Sigmoid colon (tissue), 7 donors: Measurements from ENCODE around the gene KCTD1. TPM values are rescaled to one million over a fixed set of nuclear protein-coding genes. Genes with fewer than 3 reads are reported as not detected.

ENCODE experiments used
- DNase-seq: peaks from one replicate; pipeline ENCODE4 v3.0.0-alpha.2; 2019
- H3K27ac ChIP-seq, 4 donors: fragments of 200-600 bp; sonication (generic); one replicate each; pipeline ENCODE4 v1.5.1; 2016 to 2019; ENCODE audit warnings: mild to moderate bottlenecking in 1 of 4
- H3K27me3 ChIP-seq, 3 donors: fragments of 200-600 bp; sonication (generic); one replicate each; pipeline ENCODE4 v1.5.1; 2019; ENCODE audit warnings: mild to moderate bottlenecking in 1 of 3
- H3K36me3 ChIP-seq, 4 donors: fragments of 200-600 bp; sonication (generic); one replicate each; pipeline ENCODE4 v1.5.1; 2016 to 2019
- H3K4me1 ChIP-seq, 4 donors: fragments of 200-600 bp; sonication (generic); one replicate each; pipeline ENCODE4 v1.5.1; 2017 to 2019
- H3K4me3 ChIP-seq, 4 donors: fragments of 200-600 bp; sonication (generic); one replicate each; pipeline ENCODE4 v1.5.1; 2017 to 2019; ENCODE audit warnings: mild to moderate bottlenecking in 2 of 4, moderate library complexity in 1 of 4
- H3K9me3 ChIP-seq, 4 donors: fragments of 200-600 bp in 3 of 4; sonication (generic) in 3 of 4; one replicate each; pipeline versions ENCODE4 v1.5.1 to v1.6.1; 2013 to 2019
- CTCF ChIP-seq, 4 experiments: fragments of 450-650 bp in 3 of 4; fragments of 200-600 bp in 1 of 4; IDR thresholded peaks; one replicate each; pipeline ENCODE4 v1.5.1; 2016 to 2019; ENCODE audit warnings: antibody characterized with exemption in 4 of 4, mild to moderate bottlenecking in 3 of 4, moderate library complexity in 2 of 4
- EP300 ChIP-seq, 4 donors: sonication (generic); formaldehyde crosslinking; IDR thresholded peaks; one replicate each; pipeline ENCODE4 v1.6.1; 2017; ENCODE audit warnings: antibody characterized with exemption in 4 of 4
- POLR2A ChIP-seq, 2 donors: fragments of 450-650 bp; IDR thresholded peaks; one replicate each; pipeline ENCODE4 v1.6.1; 2016; ENCODE audit warnings: antibody characterized with exemption in 2 of 2, mild to moderate bottlenecking in 2 of 2, moderate library complexity in 2 of 2
- POLR2AphosphoS5 ChIP-seq, 4 donors: sonication (generic); formaldehyde crosslinking; IDR thresholded peaks; one replicate each; pipeline ENCODE4 v1.6.1; 2017; ENCODE audit warnings: antibody characterized with exemption in 4 of 4
- WGBS, 2 donors: extraction: QIAGEN DNeasy Blood & Tissue Kit; methylation state at CpG; one replicate each; pipeline ENCODE4 v1.1.7; 2013; 5-methylcytosine and 5-hydroxymethylcytosine counted together
- intact Hi-C: fragments of 100-400 bp; cut with DNase I; formaldehyde crosslinking; loops from one replicate; pipeline ENCODE4 v1.15.1; 2023
- polyA plus RNA-seq, 3 donors: library from polyadenylated mRNA; stranded (reverse); fragments of 200-250 nt; gene quantifications; one replicate each; pipeline ENCODE4 v1.2.3, GENCODE V29; 2013
- total RNA-seq, 4 donors: library from RNA; depleted of rRNA; stranded (reverse); fragments of >200 nt; gene quantifications; one replicate each; pipeline ENCODE4 v1.1.0, GENCODE V29; 2016
- donor health status: healthy with polysubstance abuse.
- donor health status: Bipolar disorder and iron deficiency.
- donor health status: healthy.

KCTD1 gene
- total and polyA plus RNA-seq, 7 donors: 3.4 to 22.4 (median 10.9) TPM

GRCh38 chr18:26476697-26477096 lies 71.7 kb downstream of the KCTD1 start:
- H3K27me3 ChIP-seq: no peaks in the 10 kb centered on the region
- H3K4me3 ChIP-seq: no peak overlapping the region
- H3K9me3 ChIP-seq: no peaks in the 10 kb centered on the region
- 95% methylated on average over 8 of the region's 8 CpGs for WGBS, 2 donors
- peaks cover 0 to 18% (median 11%) of the 10 kb centered on the region in 4 donors for H3K4me1 ChIP-seq
- peaks cover 0 to 29% (median 0%) of the 10 kb centered on the region in 4 donors for H3K36me3 ChIP-seq
- TF ChIP-seq CTCF (IDR thresholded peaks at IDR 0.05): no peak
- TF ChIP-seq EP300 (IDR thresholded peaks at IDR 0.05): no peak
- no peak for TF ChIP-seq POLR2AphosphoS5 (IDR thresholded peaks at IDR 0.05)
- TF ChIP-seq POLR2A (IDR thresholded peaks at IDR 0.05): no peak
- intact Hi-C loops: no loop called here
- DNase-seq: no peak
- no peak overlapping the region for H3K27ac ChIP-seq

DNA sequence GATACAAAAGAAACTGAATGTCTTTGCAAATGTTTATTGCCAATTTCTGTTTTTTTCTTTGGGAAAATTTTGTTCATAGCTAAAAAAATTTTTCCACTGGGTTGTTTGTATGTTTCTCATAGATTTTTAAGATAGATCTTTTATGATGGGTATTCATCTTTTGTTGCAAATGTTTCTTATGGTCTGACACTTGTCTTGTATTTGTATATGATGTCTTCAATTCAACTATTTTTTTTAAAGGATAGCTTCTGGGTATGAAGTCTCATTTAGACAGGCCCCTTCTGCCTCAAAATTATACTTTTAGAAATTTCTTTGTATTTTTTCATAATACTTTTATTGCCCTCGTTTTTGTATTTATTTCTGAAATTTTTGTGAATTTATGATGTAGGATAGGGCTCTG lies 73.8 kb downstream of the KCTD1 start:
- no peak for DNase-seq
- Histone ChIP-seq H3K36me3 (peaks cover 0 to 31% (median 0%) of the 10 kb centered on the region in 4 donors), H3K4me1 (peaks cover 0 to 9% (median 8%) of the 10 kb centered on the region in 4 donors), H3K27me3 (no peaks in the 10 kb centered on the region), H3K4me3 (no peak overlapping the region), H3K9me3 (no peaks in the 10 kb centered on the region), H3K27ac (no peak overlapping the region)
- 84 to 86% methylated on average over 1 of the region's 1 CpG for WGBS, 2 donors
- TF ChIP-seq EP300 (IDR thresholded peaks at IDR 0.05): no peak
- no peak for TF ChIP-seq POLR2A (IDR thresholded peaks at IDR 0.05)
- intact Hi-C loops: no loop called here

DNA sequence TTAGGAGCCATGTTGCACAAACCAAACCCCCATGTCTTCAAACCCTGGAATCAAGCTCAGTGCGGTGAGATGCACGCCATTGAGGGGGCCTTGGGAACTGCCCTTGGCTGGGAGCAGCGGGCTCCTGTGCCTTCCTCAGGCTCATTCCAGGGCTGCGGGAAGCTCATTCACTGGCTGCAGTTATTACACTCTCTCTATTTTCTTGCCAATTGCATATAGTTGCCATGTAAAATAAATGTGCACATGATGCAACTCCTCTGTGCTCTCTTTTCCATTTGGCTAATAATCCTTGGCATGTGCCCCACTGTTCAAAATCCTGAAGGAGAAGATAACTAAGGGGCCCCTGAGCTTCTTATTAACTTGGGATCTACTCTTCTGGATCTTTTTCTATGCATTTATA lies 74.7 kb downstream of the KCTD1 start:
- intact Hi-C loops: no loop called here
- Histone ChIP-seq H3K4me3 (no peak overlapping the region), H3K27ac (no peak overlapping the region), H3K9me3 (no peaks in the 10 kb centered on the region), H3K36me3 (peaks cover 0 to 31% (median 0%) of the 10 kb centered on the region in 4 donors), H3K27me3 (no peaks in the 10 kb centered on the region), H3K4me1 (peaks cover 0 to under 1% (median 0%) of the 10 kb centered on the region in 4 donors)
- no peak for DNase-seq
- no peak for TF ChIP-seq POLR2A (IDR thresholded peaks at IDR 0.05)
- no peak for TF ChIP-seq CTCF (IDR thresholded peaks at IDR 0.05)
- TF ChIP-seq EP300 (IDR thresholded peaks at IDR 0.05): no peak
- TF ChIP-seq POLR2AphosphoS5 (IDR thresholded peaks at IDR 0.05): no peak
- 95 to 98% methylated on average over 4 of the region's 4 CpGs for WGBS, 2 donors

DNA sequence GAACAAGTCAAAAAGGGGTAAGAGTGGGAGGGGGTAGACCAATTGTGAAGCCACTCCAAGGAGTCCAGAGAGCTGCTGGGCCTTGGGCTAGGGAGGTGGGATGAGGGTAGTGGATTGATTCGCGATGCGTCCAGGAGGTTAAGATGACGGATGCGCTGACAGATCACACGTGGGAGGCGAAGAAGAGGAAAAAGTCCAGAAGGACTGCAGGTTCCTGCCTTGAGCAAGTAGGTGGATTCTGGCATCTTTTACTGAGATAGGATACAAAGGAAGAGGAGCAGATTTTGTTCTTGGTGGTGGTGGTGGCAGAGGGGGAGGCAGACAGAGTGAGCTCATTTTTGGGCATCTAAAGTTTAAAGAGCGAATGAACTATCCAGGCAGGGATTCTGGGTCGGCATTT lies 76.5 kb downstream of the KCTD1 start:
- DNase-seq: no peak
- no peaks in the 10 kb centered on the region for H3K4me1 ChIP-seq
- H3K9me3 ChIP-seq: no peaks in the 10 kb centered on the region
- no peak overlapping the region for H3K4me3 ChIP-seq
- TF ChIP-seq CTCF (IDR thresholded peaks at IDR 0.05): no peak
- H3K27me3 ChIP-seq: no peaks in the 10 kb centered on the region
- H3K36me3 ChIP-seq: peaks cover 0 to 31% (median 0%) of the 10 kb centered on the region in 4 donors
- intact Hi-C loops: no loop called here
- H3K27ac ChIP-seq: no peak overlapping the region
- 96 to 97% methylated on average over 9 of the region's 9 CpGs for WGBS, 2 donors

GRCh38 chr18:26471027-26471426 lies 77.3 kb downstream of the KCTD1 start:
- Histone ChIP-seq H3K4me3 (no peak overlapping the region), H3K4me1 (no peaks in the 10 kb centered on the region), H3K9me3 (no peaks in the 10 kb centered on the region), H3K36me3 (peaks cover 0 to 24% (median 0%) of the 10 kb centered on the region in 4 donors), H3K27me3 (no peaks in the 10 kb centered on the region), H3K27ac (no peak overlapping the region)
- intact Hi-C loops: no loop called here
- TF ChIP-seq POLR2A (IDR thresholded peaks at IDR 0.05) (no peak), POLR2AphosphoS5 (IDR thresholded peaks at IDR 0.05) (no peak), EP300 (IDR thresholded peaks at IDR 0.05) (no peak), CTCF (IDR thresholded peaks at IDR 0.05) (no peak)
- no peak for DNase-seq
- WGBS, 2 donors: 84% methylated on average over 9 of the region's 9 CpGs
